Mesothelial cell of epicardium (in vitro differentiated cells): ENCODE results near the gene DRC7. TPM values are rescaled to one million over a fixed set of nuclear protein-coding genes. Genes with fewer than 3 reads are reported as not detected.

Source experiments
- DNase-seq, 2 experiments: peaks; one replicate each; pipeline ENCODE4 v3.0.0; 2021; ENCODE audit warnings: low spot score in 2 of 2; ENCODE audit not compliant: unreplicated experiment in 2 of 2
- H3K27ac Mint-ChIP-seq: 2 replicates; pipeline ENCODE4 v1.8.0; 2021; ENCODE audit warnings: mixed read lengths
- H3K27me3 Mint-ChIP-seq: 2 replicates; pipeline ENCODE4 v1.8.0; 2021; ENCODE audit warnings: low read depth, mixed read lengths
- H3K36me3 Mint-ChIP-seq: 2 replicates; pipeline ENCODE4 v1.8.0; 2021; ENCODE audit warnings: mixed read lengths
- H3K4me1 Mint-ChIP-seq: 2 replicates; pipeline ENCODE4 v1.8.0; 2021; ENCODE audit warnings: mixed read lengths
- H3K4me3 Mint-ChIP-seq: 2 replicates; pipeline ENCODE4 v1.8.0; 2021; ENCODE audit warnings: mild to moderate bottlenecking, moderate library complexity, mixed read lengths
- H3K9me3 Mint-ChIP-seq: 2 replicates; pipeline ENCODE4 v1.8.0; 2021; ENCODE audit warnings: mixed read lengths
- CTCF ChIP-seq: fragments of 200-600 bp; sonication (generic); IDR thresholded peaks from one replicate; pipeline ENCODE4 v1.5.0; 2021; ENCODE audit warnings: antibody characterized with exemption; ENCODE audit not compliant: unreplicated experiment
- total RNA-seq: library from RNA; stranded (reverse); gene quantifications from 3 replicates; pipeline ENCODE4 v1.2.1, GENCODE V29; 2021

DRC7 gene
- total RNA-seq, 1 donor from 2014 or later, result not detected

GRCh38 chr16:57732037-57732436 is 37.4 kb downstream of the DRC7 start:
- peaks cover 18% of the 10 kb centered on the region for H3K4me1 Mint-ChIP-seq
- H3K4me3 Mint-ChIP-seq, result no peak overlapping the region
- H3K36me3 Mint-ChIP-seq, result peaks cover 3% of the 10 kb centered on the region
- DNase-seq, result no peak
- H3K27ac Mint-ChIP-seq, result no peak overlapping the region
- H3K27me3 Mint-ChIP-seq, result peaks cover 3% of the 10 kb centered on the region
- H3K9me3 Mint-ChIP-seq, result peaks cover 13% of the 10 kb centered on the region
- no peak for TF ChIP-seq CTCF

- Mint-ChIP-seq H3K27ac (no peak overlapping the region), H3K4me1 (peaks cover 25% of the 10 kb centered on the region), H3K27me3 (peaks cover 3% of the 10 kb centered on the region), H3K4me3 (peak overlapping the region; percentile 42), H3K36me3 (peaks cover 3% of the 10 kb centered on the region), H3K9me3 (peaks cover 13% of the 10 kb centered on the region)
- no peak for DNase-seq
- no peak for TF ChIP-seq CTCF
Observed at GRCh38 chr16:57732714-57733113, 38.1 kb downstream of the DRC7 start.

GRCh38 chr16:57734308-57734924 is 39.8 kb downstream of the DRC7 start:
- no peak for DNase-seq
- H3K27ac Mint-ChIP-seq, result peak overlapping the region; percentile 99
- H3K4me3 Mint-ChIP-seq, result peak overlapping the region; percentile 89
- TF ChIP-seq CTCF, result no peak
- H3K36me3 Mint-ChIP-seq, result peaks cover 3% of the 10 kb centered on the region
- H3K4me1 Mint-ChIP-seq, result peaks cover 25% of the 10 kb centered on the region
- peaks cover 3% of the 10 kb centered on the region for H3K27me3 Mint-ChIP-seq
- H3K9me3 Mint-ChIP-seq, result peaks cover 13% of the 10 kb centered on the region

DNA sequence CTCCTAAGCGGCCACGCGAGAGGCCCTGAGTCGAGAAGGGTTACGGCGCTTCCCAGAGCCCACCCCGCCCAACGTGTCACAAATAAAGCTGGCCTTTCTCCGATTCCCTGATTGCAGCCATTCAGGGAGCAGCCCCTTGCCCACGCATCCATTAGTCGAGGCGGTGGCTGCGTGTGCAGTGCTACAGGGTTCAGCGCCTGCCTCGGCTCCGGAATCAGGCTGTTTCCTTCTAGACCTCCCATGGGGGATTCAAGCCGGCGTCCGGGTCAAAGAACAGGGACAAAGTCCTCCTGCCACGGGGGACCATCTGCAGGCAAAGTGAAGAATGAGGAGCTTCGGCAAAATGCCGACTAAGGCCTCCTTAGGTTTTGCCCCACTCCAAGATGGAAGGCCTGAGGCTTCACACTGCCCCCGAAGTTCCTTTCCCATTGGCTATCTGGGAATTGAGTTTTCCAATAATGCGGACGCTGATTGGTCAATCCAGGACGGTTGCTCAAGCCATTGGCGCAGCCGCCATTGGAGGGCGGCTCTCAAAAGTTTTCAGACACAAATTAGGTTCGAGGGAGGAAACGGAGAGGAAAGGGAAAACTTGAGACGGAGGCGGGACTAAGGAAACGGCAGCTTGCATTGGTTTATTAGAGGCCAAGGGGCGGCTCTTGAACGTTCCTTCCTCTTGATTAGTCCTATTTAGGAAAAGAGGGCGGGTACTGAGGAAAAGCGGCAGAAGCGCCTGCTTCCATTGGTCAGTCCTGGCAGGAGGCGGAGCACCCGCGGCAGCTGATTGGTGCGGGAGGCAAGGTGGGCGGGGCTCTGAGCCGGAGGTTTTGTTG is 40.5 kb downstream of the DRC7 start:
- no peak for TF ChIP-seq CTCF
- Mint-ChIP-seq H3K4me3 (peak overlapping the region; percentile 89), H3K27me3 (peaks cover 3% of the 10 kb centered on the region), H3K27ac (peak overlapping the region; percentile 99), H3K4me1 (peaks cover 25% of the 10 kb centered on the region), H3K36me3 (peaks cover 3% of the 10 kb centered on the region), H3K9me3 (peaks cover 13% of the 10 kb centered on the region)
- DNase-seq, result peak; percentile 95 to 98

GRCh38 chr16:57735755-57736418 is 41.3 kb downstream of the DRC7 start, which contains the start of gene KATNB1:
Gene KATNB1, plus strand, starts transcription at chr16:57735770. Its CDS starts 1,474 bp downstream, at chr16:57737244.
- Mint-ChIP-seq H3K9me3 (peaks cover 13% of the 10 kb centered on the region), H3K4me3 (peak within 1 kb of the TSS; percentile 89), H3K4me1 (peaks cover 25% of the 10 kb centered on the region), H3K27me3 (peaks cover 3% of the 10 kb centered on the region), H3K27ac (peak within 1 kb of the TSS; percentile 99), H3K36me3 (peaks cover 3% of the 10 kb centered on the region)
- no peak for TF ChIP-seq CTCF
- DNase-seq, result no peak
